Gastrocnemius medialis (tissue), 4 donors: ENCODE results near the gene KRTAP9-3. TPM values are rescaled to one million over a fixed set of nuclear protein-coding genes. Genes with fewer than 3 reads are reported as not detected.
"Not testable (repeated sequence)": the region's sequence is repeated elsewhere in the genome, so short reads cannot be mapped to it uniquely, and the experiment has no call there.

Experiments used
- ATAC-seq, 2 donors: fragments of 150-250 bp; one replicate each; pipeline ENCODE4 v1.9.1; 2016
- DNase-seq, 2 donors: peaks; one replicate each; pipeline ENCODE4 v3.0.0-alpha.2; 2019
- H3K27ac ChIP-seq, 4 donors: fragments of 200-600 bp; sonication (generic); 1 replicate in 1 of 4; 2 replicates in 3 of 4; pipeline ENCODE4 v1.5.1; 2016 to 2018; ENCODE audit warnings: mild to moderate bottlenecking in 2 of 4, moderate library complexity in 1 of 4
- H3K27me3 ChIP-seq, 3 donors: fragments of 200-600 bp; sonication (generic) in 2 of 3; 1 replicate in 1 of 3; 2 replicates in 2 of 3; pipeline versions ENCODE4 v1.5.1 to v1.6.0; 2016 to 2019; ENCODE audit warnings: mild to moderate bottlenecking in 1 of 3, moderate library complexity in 1 of 3
- H3K36me3 ChIP-seq, 2 donors: fragments of 200-600 bp; sonication (generic) in 1 of 2; one replicate each; pipeline ENCODE4 v1.5.1; 2017 to 2018
- H3K4me1 ChIP-seq, 2 donors: fragments of 200-600 bp; sonication (generic) in 1 of 2; one replicate each; pipeline ENCODE4 v1.5.1; 2016 to 2017; ENCODE audit warnings: mild to moderate bottlenecking in 2 of 2
- H3K4me3 ChIP-seq, 4 donors: fragments of 200-600 bp; sonication (generic) in 3 of 4; 1 replicate in 1 of 4; 2 replicates in 3 of 4; pipeline ENCODE4 v1.5.1; 2016 to 2019; ENCODE audit warnings: mild to moderate bottlenecking in 2 of 4
- H3K9me3 ChIP-seq, 3 donors: fragments of 200-600 bp; sonication (generic) in 2 of 3; 1 replicate in 1 of 3; 2 replicates in 2 of 3; pipeline ENCODE4 v1.5.1; 2016 to 2019
- CTCF ChIP-seq, 5 experiments: fragments of 450-650 bp in 3 of 5; fragments of 200-600 bp in 2 of 5; sonication (generic) in 2 of 5; IDR thresholded peaks in 4 of 5; conservative IDR thresholded peaks in 1 of 5; 1 replicate in 4 of 5; 2 replicates in 1 of 5; pipeline ENCODE4 v1.5.1; 2016 to 2019; ENCODE audit warnings: antibody characterized with exemption in 5 of 5, mild to moderate bottlenecking in 3 of 5, moderate library complexity in 3 of 5
- POLR2A ChIP-seq, 2 donors: fragments of 450-650 bp; IDR thresholded peaks; one replicate each; pipeline ENCODE4 v1.6.1; 2017; ENCODE audit warnings: antibody characterized with exemption in 2 of 2, mild to moderate bottlenecking in 2 of 2, moderate library complexity in 2 of 2
- in situ Hi-C, 4 donors: fragments of 200-750 bp; cut with MboI; loops; one replicate each; pipeline versions ENCODE4 v1.15.0 to v1.8.0; 2017; ENCODE audit warnings: low sequenced_read_pairs in 4 of 4
- intact Hi-C: fragments of 100-400 bp; cut with DNase I; formaldehyde crosslinking; loops from one replicate; pipeline ENCODE4 v1.15.1; 2023; ENCODE audit warnings: low total_unique reads
- total RNA-seq, 4 donors: library from RNA; depleted of rRNA; stranded (reverse); fragments of >200 nt; gene quantifications; one replicate each; pipeline versions ENCODE4 v1.1.0 to v1.2.3, GENCODE V29; 2016

Gene KRTAP9-3
- total RNA-seq, 4 donors from 2014 or later, result not detected

- intact Hi-C loops (no loop called here), in situ Hi-C loops (no loop called here)
- no peak for TF ChIP-seq POLR2A (IDR thresholded peaks at IDR 0.05)
- no peak for TF ChIP-seq CTCF (IDR thresholded peaks at IDR 0.05 in 4 of 5, conservative IDR thresholded peaks at IDR 0.05 in 1 of 5)
- peaks cover 0 to 5% (median 4%) of the 10 kb centered on the region in 3 donors for H3K27me3 ChIP-seq
- ATAC-seq, result no peak
- H3K4me3 ChIP-seq, result no peak overlapping the region
- no peaks in the 10 kb centered on the region for H3K9me3 ChIP-seq
- DNase-seq, result no peak
- no peaks in the 10 kb centered on the region for H3K4me1 ChIP-seq
- H3K27ac ChIP-seq, result no peak overlapping the region
- H3K36me3 ChIP-seq, result no peaks in the 10 kb centered on the region
Observed at GRCh38 chr17:41230094-41230493, 2.2 kb upstream of the KRTAP9-3 start.

GRCh38 chr17:41231731-41232130 lies 518 bp upstream of the KRTAP9-3 start:
- ATAC-seq, result no peak
- in situ Hi-C loops (no loop called here), intact Hi-C loops (no loop called here)
- Histone ChIP-seq H3K27ac (no peak overlapping the region), H3K4me1 (no peaks in the 10 kb centered on the region), H3K36me3 (no peaks in the 10 kb centered on the region), H3K27me3 (peaks cover 0 to 5% (median 4%) of the 10 kb centered on the region in 3 donors), H3K9me3 (no peaks in the 10 kb centered on the region), H3K4me3 (no peak overlapping the region)
- DNase-seq, result no peak
- no peak for TF ChIP-seq CTCF (IDR thresholded peaks at IDR 0.05 in 4 of 5, conservative IDR thresholded peaks at IDR 0.05 in 1 of 5)
- no peak for TF ChIP-seq POLR2A (IDR thresholded peaks at IDR 0.05)

- H3K27me3 ChIP-seq, H3K9me3 ChIP-seq, intact Hi-C loops, H3K27ac ChIP-seq, in situ Hi-C loops, H3K4me3 ChIP-seq, H3K4me1 ChIP-seq, H3K36me3 ChIP-seq, ATAC-seq, DNase-seq: not testable (repeated sequence)
Observed at GRCh38 chr17:41237116-41237515, 4.9 kb downstream of the KRTAP9-3 start.

GRCh38 chr17:41237949-41238437 lies 5.7 kb downstream of the KRTAP9-3 start, which contains the start of gene KRTAP9-8:
Gene KRTAP9-8, plus strand, starts transcription at chr17:41237999. Its CDS starts 53 bp downstream, at chr17:41238052.
- H3K36me3 ChIP-seq, H3K27ac ChIP-seq, H3K4me1 ChIP-seq, in situ Hi-C loops, H3K9me3 ChIP-seq, intact Hi-C loops, DNase-seq, H3K4me3 ChIP-seq, ATAC-seq, H3K27me3 ChIP-seq: not testable (repeated sequence)

- intact Hi-C loops, result not testable (repeated sequence)
Observed at GRCh38 chr17:41246995-41247787, 14.9 kb downstream of the KRTAP9-3 start.

GRCh38 chr17:41249637-41250240 lies 17.5 kb downstream of the KRTAP9-3 start, which contains the start of gene KRTAP9-4:
Gene KRTAP9-4, plus strand, starts transcription at chr17:41249687. Its CDS starts 34 bp downstream, at chr17:41249721.
- H3K4me3 ChIP-seq, H3K9me3 ChIP-seq, H3K27ac ChIP-seq, H3K4me1 ChIP-seq, DNase-seq, intact Hi-C loops, ATAC-seq, H3K36me3 ChIP-seq: not testable (repeated sequence)
- in situ Hi-C loops, result loop anchor here in 1 of 4 donors (25.0 kb wide), 1 partner anchor 87 kb away; the partner anchor contains the start of genes KRTAP4-3 and KRTAP4-4
- H3K27me3 ChIP-seq, result peaks cover 0 to 11% (median 0%) of the 10 kb centered on the region in 3 donors

More at GRCh38 chr17:41246995-41247787, 14.9 kb downstream of the KRTAP9-3 start:
- in situ Hi-C loops, H3K9me3 ChIP-seq, H3K4me1 ChIP-seq, ATAC-seq, H3K4me3 ChIP-seq, H3K36me3 ChIP-seq, H3K27me3 ChIP-seq, H3K27ac ChIP-seq, DNase-seq: not testable (repeated sequence)
